GM18907 (cell line): Measurements from ENCODE around the gene ARMC7.
"Not testable (repeated sequence)": the region's sequence is repeated elsewhere in the genome, so short reads cannot be mapped to it uniquely, and the experiment has no call there.

Source experiments
- ATAC-seq: cut with Tn5 transposase; IDR thresholded peaks from one replicate; pipeline ENCODE4 v1.9.1; 2021; ENCODE audit warnings: mild to moderate bottlenecking, moderate library complexity; ENCODE audit not compliant: unreplicated experiment

ARMC7 gene

GRCh38 chr17:75152523-75152921 is 42.8 kb downstream of the ARMC7 start:
- no peak for ATAC-seq

GRCh38 chr17:75152922-75153779 is 43.4 kb downstream of the ARMC7 start:
- no peak for ATAC-seq

GRCh38 chr17:75153780-75154194 is 44.0 kb downstream of the ARMC7 start:
- ATAC-seq: peak; percentile 13

- peak; percentile 94 for ATAC-seq
These were observed 44.7 kb downstream of the ARMC7 start, which contains the start of gene JPT1 for GRCh38 chr17:75154195-75155106. TSS of gene JPT1 (minus strand) at chr17:75154512. CDS start at chr17:75154397, 115 bp downstream.

- ATAC-seq: no peak
These were observed 45.4 kb downstream of the ARMC7 start for GRCh38 chr17:75155191-75155601.

GRCh38 chr17:75158480-75158879 is 48.7 kb downstream of the ARMC7 start:
- not testable (repeated sequence) for ATAC-seq

- no peak for ATAC-seq
These were observed 49.6 kb downstream of the ARMC7 start for GRCh38 chr17:75159196-75160031.

GRCh38 chr17:75160211-75160610 is 50.4 kb downstream of the ARMC7 start:
- ATAC-seq: no peak

GRCh38 chr17:75163074-75163473 is 53.3 kb downstream of the ARMC7 start:
- ATAC-seq: no peak

GRCh38 chr17:75164606-75165005 is 54.8 kb downstream of the ARMC7 start:
- not testable (repeated sequence) for ATAC-seq

GRCh38 chr17:75168998-75169397 is 59.2 kb downstream of the ARMC7 start:
- no peak for ATAC-seq

- no peak for ATAC-seq
These were observed 63.8 kb downstream of the ARMC7 start for GRCh38 chr17:75173526-75173925.

- no peak for ATAC-seq
These were observed 65.2 kb downstream of the ARMC7 start for GRCh38 chr17:75174996-75175395.

- ATAC-seq: no peak
These were observed 66.9 kb downstream of the ARMC7 start for GRCh38 chr17:75176625-75177024.

GRCh38 chr17:75178453-75178852 is 68.7 kb downstream of the ARMC7 start:
- ATAC-seq: no peak
